ENCODE data around the gene CLNK. TPM values are rescaled to one million over a fixed set of nuclear protein-coding genes. Genes with fewer than 3 reads are reported as not detected.

CLNK gene
- polyA plus RNA-seq, 2 of the 4 experiments (the other 2 are of a cell fraction): not detected

- ATAC-seq (no peak), FAIRE-seq (no peak), DNase-seq (ENCODE audit: low read depth in 1 of 2, low spot score in 1 of 2) (no peak)
- Histone ChIP-seq H3K4me2 (no peak overlapping the region), H3K9me3 (no peaks in the 10 kb centered on the region), H3K4me1 (no peaks in the 10 kb centered on the region), H3K4me3 (no peak overlapping the region), H3K27ac (no peak overlapping the region)
- CTCF ChIA-PET: no interaction called here
- POLR2A ChIA-PET: no interaction called here
- TF ChIP-seq RFX5 (IDR thresholded peaks at IDR 0.05): no peak
- TF ChIP-seq ELK1 (IDR thresholded peaks at IDR 0.05; ENCODE audit: low read depth, low read length): no peak
- no peak for TF ChIP-seq MAX (IDR thresholded peaks at IDR 0.05)
- TF ChIP-seq HEYL (CRISPR knock-in tag; IDR thresholded peaks at IDR 0.05): no peak
- no peak for TF ChIP-seq JUN (IDR thresholded peaks at IDR 0.05)
- no peak for TF ChIP-seq BHLHE40 (IDR thresholded peaks at IDR 0.05; ENCODE audit: low read depth, low read length)
- no peak for TF ChIP-seq CEBPB (IDR thresholded peaks at IDR 0.05)
- WGBS (ENCODE audit: missing lambda C conversion rate): 5% methylated on average over 5 of the region's 5 CpGs
Measured at GRCh38 chr4:10703156-10703555, 18.6 kb upstream of the CLNK start.

- under 1% methylated on average over 7 of the region's 7 CpGs for WGBS (ENCODE audit: missing lambda C conversion rate)
- no peaks in the 10 kb centered on the region for H3K4me1 ChIP-seq
- ChIA-PET CTCF (no interaction called here), POLR2A (no interaction called here)
- no peak overlapping the region for H3K4me2 ChIP-seq
- DNase-seq (ENCODE audit: low read depth in 1 of 2, low spot score in 1 of 2) (no peak), FAIRE-seq (no peak), ATAC-seq (no peak)
- TF ChIP-seq, protein P1, sequence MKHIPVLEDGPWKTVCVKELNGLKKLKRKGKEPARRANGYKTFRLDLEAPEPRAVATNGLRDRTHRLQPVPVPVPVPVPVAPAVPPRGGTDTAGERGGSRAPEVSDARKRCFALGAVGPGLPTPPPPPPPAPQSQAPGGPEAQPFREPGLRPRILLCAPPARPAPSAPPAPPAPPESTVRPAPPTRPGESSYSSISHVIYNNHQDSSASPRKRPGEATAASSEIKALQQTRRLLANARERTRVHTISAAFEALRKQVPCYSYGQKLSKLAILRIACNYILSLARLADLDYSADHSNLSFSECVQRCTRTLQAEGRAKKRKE (CRISPR knock-in tag; IDR thresholded peaks at IDR 0.05; ENCODE audit: low read depth): no peak
- TF ChIP-seq HEYL (CRISPR knock-in tag; IDR thresholded peaks at IDR 0.05) (no peak), CTCF (IDR thresholded peaks at IDR 0.05) (no peak)
- no peaks in the 10 kb centered on the region for H3K9me3 ChIP-seq
- no peak overlapping the region for H3K27ac ChIP-seq
- no peak overlapping the region for H3K4me3 ChIP-seq
Measured at GRCh38 chr4:10701702-10702460, 17.3 kb upstream of the CLNK start.

DNA sequence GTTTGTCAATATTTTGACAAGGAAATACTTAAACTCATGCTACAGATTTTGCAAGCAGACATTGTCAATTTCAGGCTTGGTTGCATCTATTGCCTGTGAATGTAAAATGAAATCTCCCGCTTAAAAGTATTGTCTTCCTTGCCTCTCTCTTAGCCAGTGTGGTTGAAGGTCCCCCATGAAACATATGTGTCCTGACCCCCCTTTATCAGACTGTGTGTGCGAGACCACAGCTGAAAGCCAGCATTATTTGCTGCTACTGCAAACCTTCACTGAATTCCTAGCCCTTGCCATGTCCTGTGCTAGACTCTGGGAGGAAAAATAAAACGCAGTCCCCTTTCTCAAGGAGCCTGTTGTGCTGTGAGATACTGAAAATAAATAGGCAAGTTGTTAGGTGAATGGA lies 16.6 kb upstream of the CLNK start:
- ChIA-PET CTCF (no interaction called here), POLR2A (no interaction called here)
- ATAC-seq (no peak), FAIRE-seq (no peak), DNase-seq (ENCODE audit: low read depth in 1 of 2, low spot score in 1 of 2) (no peak)
- H3K4me2 ChIP-seq: no peak overlapping the region
- no peaks in the 10 kb centered on the region for H3K9me3 ChIP-seq
- TF ChIP-seq TP53 (CRISPR knock-in tag; IDR thresholded peaks at IDR 0.05): no peak
- no peak for TF ChIP-seq GATA3 (IDR thresholded peaks at IDR 0.05; ENCODE audit: borderline replicate concordance)
- TF ChIP-seq RFX5 (IDR thresholded peaks at IDR 0.05): no peak
- TF ChIP-seq, protein P1 (CRISPR knock-in tag; IDR thresholded peaks at IDR 0.05; ENCODE audit: low read depth): no peak
- H3K4me1 ChIP-seq: no peaks in the 10 kb centered on the region
- H3K27ac ChIP-seq: no peak overlapping the region
- 17% methylated on average over 2 of the region's 3 CpGs for WGBS (ENCODE audit: missing lambda C conversion rate)
- no peak overlapping the region for H3K4me3 ChIP-seq

- no peak for TF ChIP-seq HDAC2 (IDR thresholded peaks at IDR 0.05)
- Histone ChIP-seq H3K4me2 (no peak overlapping the region), H3K4me3 (no peak overlapping the region), H3K9me3 (no peaks in the 10 kb centered on the region), H3K27ac (no peak overlapping the region), H3K4me1 (no peaks in the 10 kb centered on the region)
- no peak for DNase-seq (ENCODE audit: low read depth in 1 of 2, low spot score in 1 of 2)
- WGBS (ENCODE audit: missing lambda C conversion rate): 20% methylated on average over 1 of the region's 1 CpG
- no peak for FAIRE-seq
- no peak for ATAC-seq
- ChIA-PET POLR2A (no interaction called here), CTCF (no interaction called here)
Measured at GRCh38 chr4:10698172-10698571, 13.6 kb upstream of the CLNK start.
